Measurements from ENCODE around the gene SMG6. TPM values are rescaled to one million over a fixed set of nuclear protein-coding genes. Genes with fewer than 3 reads are reported as not detected.
A peak's percentile ranks its signal among the peaks of the same experiment; 100 is the strongest.

The SMG6 gene
- total and polyA plus RNA-seq, 11 donors = 12.2 to 38.6 (median 22.1) TPM

DNA sequence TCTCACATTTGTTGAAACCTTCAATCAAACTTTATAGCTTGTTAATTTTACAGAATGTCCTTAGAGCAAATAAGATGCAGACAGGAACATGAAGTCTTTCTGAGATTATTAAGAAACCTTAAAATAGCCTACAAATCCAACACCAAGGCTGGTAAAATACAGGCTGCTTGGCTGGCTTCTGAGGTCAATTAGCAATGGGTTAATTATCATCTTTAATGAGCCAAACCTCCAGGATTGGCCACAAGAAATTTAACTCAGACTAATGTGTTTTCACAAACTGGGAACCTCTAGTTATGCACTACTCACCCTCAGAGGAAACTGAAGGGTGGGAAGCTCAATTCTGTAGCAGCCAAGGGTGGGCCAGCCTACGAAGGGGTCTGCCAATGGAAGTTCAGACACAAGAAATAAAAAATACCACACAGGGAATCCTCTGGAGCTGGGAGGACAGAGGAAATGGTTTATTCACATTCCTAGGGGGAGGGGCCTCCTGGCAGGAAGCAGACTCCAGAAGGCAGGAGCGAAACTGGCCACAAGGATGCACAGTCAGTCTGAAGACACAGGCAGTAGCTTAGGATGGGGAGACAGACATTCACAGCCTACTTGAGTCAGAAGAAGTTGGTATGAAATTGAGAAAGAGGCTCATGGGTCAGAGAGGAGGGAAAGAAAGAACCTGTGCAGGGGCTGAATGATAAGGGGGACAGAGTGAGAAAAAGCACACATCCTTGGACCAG lies 212.6 kb downstream of the SMG6 start:
- intact Hi-C loops (cut with DNase I) = loop anchor here in 4 of 10 donors (5.0 to 10.0 kb wide), 4 partner anchors 34 to 144 kb away; partner anchors contain the start of gene HIC1 (in 2 of the 4)
- H3K4me3 ChIP-seq = peak overlapping the region in 2 of 12 donors; percentile 14 to 49
- TF ChIP-seq, protein P1, sequence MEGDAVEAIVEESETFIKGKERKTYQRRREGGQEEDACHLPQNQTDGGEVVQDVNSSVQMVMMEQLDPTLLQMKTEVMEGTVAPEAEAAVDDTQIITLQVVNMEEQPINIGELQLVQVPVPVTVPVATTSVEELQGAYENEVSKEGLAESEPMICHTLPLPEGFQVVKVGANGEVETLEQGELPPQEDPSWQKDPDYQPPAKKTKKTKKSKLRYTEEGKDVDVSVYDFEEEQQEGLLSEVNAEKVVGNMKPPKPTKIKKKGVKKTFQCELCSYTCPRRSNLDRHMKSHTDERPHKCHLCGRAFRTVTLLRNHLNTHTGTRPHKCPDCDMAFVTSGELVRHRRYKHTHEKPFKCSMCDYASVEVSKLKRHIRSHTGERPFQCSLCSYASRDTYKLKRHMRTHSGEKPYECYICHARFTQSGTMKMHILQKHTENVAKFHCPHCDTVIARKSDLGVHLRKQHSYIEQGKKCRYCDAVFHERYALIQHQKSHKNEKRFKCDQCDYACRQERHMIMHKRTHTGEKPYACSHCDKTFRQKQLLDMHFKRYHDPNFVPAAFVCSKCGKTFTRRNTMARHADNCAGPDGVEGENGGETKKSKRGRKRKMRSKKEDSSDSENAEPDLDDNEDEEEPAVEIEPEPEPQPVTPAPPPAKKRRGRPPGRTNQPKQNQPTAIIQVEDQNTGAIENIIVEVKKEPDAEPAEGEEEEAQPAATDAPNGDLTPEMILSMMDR (IDR thresholded peaks at IDR 0.05) = peak in 9 of 12 donors; percentile 8 to 59 (median 30)
- TF ChIP-seq POLR2A (IDR thresholded peaks at IDR 0.05) = no peak
- peak overlapping the region; percentile 15 to 93 (median 88) for H3K27ac ChIP-seq
- peaks cover 10 to 80% (median 64%) of the 10 kb centered on the region in 12 donors for H3K4me1 ChIP-seq
- 37 to 62% (median 45%) methylated on average over 2 of the region's 2 CpGs for WGBS, 4 donors
- ATAC-seq (peak; percentile 34 to 64 (median 54)), DNase-seq (peak in 4 of 5 donors; percentile 74 to 86 (median 80))
- no peaks in the 10 kb centered on the region for H3K36me3 ChIP-seq
- H3K9me3 ChIP-seq = no peaks in the 10 kb centered on the region
- no peaks in the 10 kb centered on the region for H3K27me3 ChIP-seq

DNA sequence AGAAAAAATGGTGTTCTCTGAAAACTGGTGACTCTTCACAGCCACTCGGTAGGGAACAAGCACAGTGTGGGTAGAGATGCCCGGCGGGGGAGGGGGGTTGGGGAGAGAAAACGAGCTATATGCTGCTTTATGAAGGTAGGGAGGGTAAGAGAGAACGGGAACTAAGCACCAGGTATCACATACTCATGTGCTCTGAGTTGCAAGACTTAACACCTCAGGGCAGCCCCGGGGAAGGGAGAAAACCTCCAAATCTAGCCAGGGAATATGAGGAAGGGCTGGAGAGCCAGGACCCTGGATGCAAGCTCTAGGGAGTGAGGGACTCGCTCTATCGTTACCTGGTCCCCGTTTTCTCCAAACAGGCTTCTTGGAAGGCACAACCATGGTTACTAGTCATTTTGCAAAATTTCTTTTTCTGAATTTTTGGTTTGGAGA lies 213.4 kb downstream of the SMG6 start:
- DNase-seq (peak in 1 of 5 donors; percentile 18), ATAC-seq (no peak)
- H3K4me1 ChIP-seq = peaks cover 10 to 80% (median 68%) of the 10 kb centered on the region in 12 donors
- H3K9me3 ChIP-seq = no peaks in the 10 kb centered on the region
- no peaks in the 10 kb centered on the region for H3K27me3 ChIP-seq
- TF ChIP-seq, protein P1 (IDR thresholded peaks at IDR 0.05) = no peak
- TF ChIP-seq POLR2A (IDR thresholded peaks at IDR 0.05) = no peak
- intact Hi-C loops (cut with DNase I) = loop anchor here in 4 of 10 donors (5.0 to 10.0 kb wide), 4 partner anchors 33 to 145 kb away; partner anchors contain the start of gene HIC1 (in 2 of the 4)
- 60 to 69% (median 64%) methylated on average over 9 of the region's 9 CpGs for WGBS, 4 donors
- H3K4me3 ChIP-seq = peak overlapping the region in 6 of 12 donors; percentile 40 to 56 (median 46)
- no peaks in the 10 kb centered on the region for H3K36me3 ChIP-seq
- peak overlapping the region; percentile 15 to 93 (median 88) for H3K27ac ChIP-seq

DNA sequence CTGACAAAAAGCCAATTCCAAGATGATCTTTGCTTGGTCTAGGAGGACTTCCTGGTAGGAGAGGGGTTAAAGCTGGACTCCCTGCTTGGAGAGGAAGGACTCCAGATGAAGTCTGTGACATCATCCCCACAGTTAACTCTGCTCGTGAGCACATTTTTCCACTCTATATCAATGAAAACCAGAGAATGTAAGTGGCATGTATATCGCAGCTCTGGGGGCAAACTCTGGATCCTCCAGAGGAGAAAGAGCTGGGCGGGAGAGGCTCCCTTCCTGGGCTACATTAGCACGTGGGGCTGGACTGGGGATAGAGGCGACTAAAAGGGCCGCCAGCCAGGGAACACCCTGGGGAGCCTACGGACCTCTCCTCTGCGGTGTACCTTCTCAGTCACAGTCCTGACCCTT lies 214.6 kb downstream of the SMG6 start:
- ATAC-seq (peak in 2 of 4 donors; percentile 3 to 21), DNase-seq (peak in 1 of 5 donors; percentile 51)
- WGBS, 4 donors = 24 to 41% (median 31%) methylated on average over 8 of the region's 8 CpGs
- intact Hi-C loops (cut with DNase I) = loop anchor here in 3 of 10 donors (5.0 kb wide), 2 partner anchors 83 to 88 kb away; no protein-coding TSS in a partner anchor
- Histone ChIP-seq H3K27ac (peak overlapping the region; percentile 66 to 93 (median 88)), H3K9me3 (no peaks in the 10 kb centered on the region), H3K27me3 (no peaks in the 10 kb centered on the region), H3K4me1 (peaks cover 17 to 86% (median 76%) of the 10 kb centered on the region in 12 donors), H3K4me3 (peak overlapping the region in 10 of 12 donors; percentile 16 to 56 (median 42)), H3K36me3 (no peaks in the 10 kb centered on the region)
- TF ChIP-seq, protein P1 (IDR thresholded peaks at IDR 0.05) = no peak
- TF ChIP-seq POLR2A (IDR thresholded peaks at IDR 0.05) = no peak

Measured in heart left ventricle (tissue), 16 donors.